Progenitor cell of endocrine pancreas (in vitro differentiated cells): Measurements from ENCODE around the gene PCBP3. TPM values are rescaled to one million over a fixed set of nuclear protein-coding genes. Genes with fewer than 3 reads are reported as not detected.

Experiments
- DNase-seq: peaks from one replicate; pipeline ENCODE4 v3.0.0; 2021; ENCODE audit warnings: low spot score; ENCODE audit not compliant: unreplicated experiment
- H3K27ac Mint-ChIP-seq: 2 replicates; pipeline ENCODE4 v1.8.0; 2021; ENCODE audit warnings: mild to moderate bottlenecking, moderate library complexity, mixed read lengths
- H3K27me3 Mint-ChIP-seq: 2 replicates; pipeline ENCODE4 v1.8.0; 2021; ENCODE audit warnings: mixed read lengths
- H3K36me3 Mint-ChIP-seq: 2 replicates; pipeline ENCODE4 v1.8.0; 2022; ENCODE audit warnings: mixed read lengths; ENCODE audit not compliant: insufficient read depth
- H3K4me1 Mint-ChIP-seq: 2 replicates; pipeline ENCODE4 v1.8.0; 2021; ENCODE audit warnings: low read depth, mixed read lengths
- H3K4me3 Mint-ChIP-seq: 2 replicates; pipeline ENCODE4 v1.8.0; 2021; ENCODE audit warnings: low read depth, mild to moderate bottlenecking, moderate library complexity, mixed read lengths
- H3K9me3 Mint-ChIP-seq: 2 replicates; pipeline ENCODE4 v1.8.0; 2021; ENCODE audit warnings: low read depth, mixed read lengths
- CTCF ChIP-seq: fragments of 200-600 bp; sonication (generic); IDR thresholded peaks from one replicate; pipeline ENCODE4 v1.5.0; 2021; ENCODE audit warnings: antibody characterized with exemption, mild to moderate bottlenecking; ENCODE audit not compliant: unreplicated experiment
- total RNA-seq: library from RNA; stranded (reverse); gene quantifications from 2 replicates; pipeline ENCODE4 v1.2.1, GENCODE V29; 2021

PCBP3 gene
- total RNA-seq, 1 donor from 2014 or later, result 3.7 TPM

- Mint-ChIP-seq H3K9me3 (no peaks in the 10 kb centered on the region), H3K4me1 (no peaks in the 10 kb centered on the region), H3K4me3 (no peak overlapping the region), H3K27ac (peak overlapping the region; percentile 17), H3K36me3 (no peaks in the 10 kb centered on the region), H3K27me3 (peaks cover 25% of the 10 kb centered on the region)
- peak; percentile 75 for DNase-seq
- TF ChIP-seq CTCF, result peak; percentile 92
These were observed 176.9 kb downstream of the PCBP3 start for GRCh38 chr21:45820171-45821091.

GRCh38 chr21:45821315-45821962 is 177.9 kb downstream of the PCBP3 start:
- H3K36me3 Mint-ChIP-seq, result no peaks in the 10 kb centered on the region
- H3K4me3 Mint-ChIP-seq, result no peak overlapping the region
- no peak for DNase-seq
- no peak for TF ChIP-seq CTCF
- H3K27ac Mint-ChIP-seq, result no peak overlapping the region
- H3K4me1 Mint-ChIP-seq, result no peaks in the 10 kb centered on the region
- peaks cover 25% of the 10 kb centered on the region for H3K27me3 Mint-ChIP-seq
- H3K9me3 Mint-ChIP-seq, result no peaks in the 10 kb centered on the region

DNA sequence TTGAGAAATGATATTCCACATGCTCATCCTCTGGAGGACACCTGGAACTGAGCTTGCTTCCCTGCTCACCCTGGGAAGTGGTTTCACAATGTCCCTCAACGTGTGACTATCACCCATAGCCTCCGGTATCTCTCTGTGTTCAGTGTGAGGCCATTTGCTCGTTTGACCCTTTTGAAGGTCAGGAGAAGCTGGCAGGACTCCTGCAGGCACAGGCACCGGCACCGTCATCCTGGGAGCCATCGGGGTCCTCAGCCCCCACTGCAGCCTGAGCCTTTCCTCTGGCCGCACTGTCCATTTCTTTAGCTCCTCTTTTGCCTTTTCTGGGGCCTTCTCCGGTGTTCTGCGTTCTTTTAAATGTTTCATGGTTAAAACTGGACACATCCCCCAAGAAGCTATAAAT is 178.5 kb downstream of the PCBP3 start:
- no peak for DNase-seq
- Mint-ChIP-seq H3K4me3 (no peak overlapping the region), H3K27me3 (peaks cover 25% of the 10 kb centered on the region), H3K36me3 (no peaks in the 10 kb centered on the region), H3K9me3 (no peaks in the 10 kb centered on the region), H3K4me1 (no peaks in the 10 kb centered on the region), H3K27ac (no peak overlapping the region)
- no peak for TF ChIP-seq CTCF

DNA sequence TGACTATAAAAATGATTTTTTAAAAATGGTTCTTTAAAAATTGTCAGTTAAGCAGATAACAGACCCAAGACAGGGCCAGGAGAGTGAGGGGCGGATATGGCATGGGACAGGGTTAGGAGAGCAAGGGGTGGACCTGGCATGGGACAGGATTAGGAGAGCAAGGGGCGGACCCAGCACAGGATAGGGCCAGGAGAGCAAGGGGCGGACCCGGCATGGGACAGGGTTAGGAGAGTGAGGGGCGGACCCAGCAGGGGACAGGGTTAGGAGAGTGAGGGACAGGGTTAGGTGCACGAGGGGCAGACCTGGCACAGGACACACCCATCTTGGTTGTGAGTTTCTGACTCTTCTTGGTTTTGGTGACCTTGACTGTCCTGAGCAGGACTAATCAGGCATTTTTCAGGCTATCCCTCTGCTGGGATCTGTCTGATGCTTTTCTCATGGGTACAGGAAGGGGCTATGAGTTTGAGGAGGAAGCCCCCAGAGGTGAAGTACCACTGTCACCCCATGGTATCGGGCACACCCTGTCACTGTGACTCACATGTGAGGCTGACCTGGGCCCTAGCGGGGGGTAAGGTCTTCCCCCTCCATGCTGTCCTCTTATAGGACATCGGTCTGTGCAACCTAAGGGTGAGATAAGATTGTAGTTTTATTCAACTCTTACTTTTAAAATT is 179.0 kb downstream of the PCBP3 start:
- Mint-ChIP-seq H3K4me3 (no peak overlapping the region), H3K9me3 (no peaks in the 10 kb centered on the region), H3K4me1 (no peaks in the 10 kb centered on the region), H3K27me3 (peaks cover 26% of the 10 kb centered on the region), H3K36me3 (no peaks in the 10 kb centered on the region), H3K27ac (no peak overlapping the region)
- no peak for TF ChIP-seq CTCF
- no peak for DNase-seq

GRCh38 chr21:45823100-45823681 is 179.7 kb downstream of the PCBP3 start:
- no peak for DNase-seq
- no peaks in the 10 kb centered on the region for H3K4me1 Mint-ChIP-seq
- no peaks in the 10 kb centered on the region for H3K36me3 Mint-ChIP-seq
- peaks cover 26% of the 10 kb centered on the region for H3K27me3 Mint-ChIP-seq
- H3K4me3 Mint-ChIP-seq, result no peak overlapping the region
- no peak overlapping the region for H3K27ac Mint-ChIP-seq
- no peaks in the 10 kb centered on the region for H3K9me3 Mint-ChIP-seq
- TF ChIP-seq CTCF, result no peak
